ENCODE data around the gene CKAP2L. TPM values are rescaled to one million over a fixed set of nuclear protein-coding genes. Genes with fewer than 3 reads are reported as not detected.

CKAP2L gene
- total and polyA plus RNA-seq, 9 of the 15 experiments (the other 6 are each of a cell fraction or from before 2014, with no cell fraction given) = 10.4 to 21.9 (median 14.2) TPM

GRCh38 chr2:112749755-112750559 is 14.5 kb downstream of the CKAP2L start (continued):
- TF ChIP-seq, protein P1, sequence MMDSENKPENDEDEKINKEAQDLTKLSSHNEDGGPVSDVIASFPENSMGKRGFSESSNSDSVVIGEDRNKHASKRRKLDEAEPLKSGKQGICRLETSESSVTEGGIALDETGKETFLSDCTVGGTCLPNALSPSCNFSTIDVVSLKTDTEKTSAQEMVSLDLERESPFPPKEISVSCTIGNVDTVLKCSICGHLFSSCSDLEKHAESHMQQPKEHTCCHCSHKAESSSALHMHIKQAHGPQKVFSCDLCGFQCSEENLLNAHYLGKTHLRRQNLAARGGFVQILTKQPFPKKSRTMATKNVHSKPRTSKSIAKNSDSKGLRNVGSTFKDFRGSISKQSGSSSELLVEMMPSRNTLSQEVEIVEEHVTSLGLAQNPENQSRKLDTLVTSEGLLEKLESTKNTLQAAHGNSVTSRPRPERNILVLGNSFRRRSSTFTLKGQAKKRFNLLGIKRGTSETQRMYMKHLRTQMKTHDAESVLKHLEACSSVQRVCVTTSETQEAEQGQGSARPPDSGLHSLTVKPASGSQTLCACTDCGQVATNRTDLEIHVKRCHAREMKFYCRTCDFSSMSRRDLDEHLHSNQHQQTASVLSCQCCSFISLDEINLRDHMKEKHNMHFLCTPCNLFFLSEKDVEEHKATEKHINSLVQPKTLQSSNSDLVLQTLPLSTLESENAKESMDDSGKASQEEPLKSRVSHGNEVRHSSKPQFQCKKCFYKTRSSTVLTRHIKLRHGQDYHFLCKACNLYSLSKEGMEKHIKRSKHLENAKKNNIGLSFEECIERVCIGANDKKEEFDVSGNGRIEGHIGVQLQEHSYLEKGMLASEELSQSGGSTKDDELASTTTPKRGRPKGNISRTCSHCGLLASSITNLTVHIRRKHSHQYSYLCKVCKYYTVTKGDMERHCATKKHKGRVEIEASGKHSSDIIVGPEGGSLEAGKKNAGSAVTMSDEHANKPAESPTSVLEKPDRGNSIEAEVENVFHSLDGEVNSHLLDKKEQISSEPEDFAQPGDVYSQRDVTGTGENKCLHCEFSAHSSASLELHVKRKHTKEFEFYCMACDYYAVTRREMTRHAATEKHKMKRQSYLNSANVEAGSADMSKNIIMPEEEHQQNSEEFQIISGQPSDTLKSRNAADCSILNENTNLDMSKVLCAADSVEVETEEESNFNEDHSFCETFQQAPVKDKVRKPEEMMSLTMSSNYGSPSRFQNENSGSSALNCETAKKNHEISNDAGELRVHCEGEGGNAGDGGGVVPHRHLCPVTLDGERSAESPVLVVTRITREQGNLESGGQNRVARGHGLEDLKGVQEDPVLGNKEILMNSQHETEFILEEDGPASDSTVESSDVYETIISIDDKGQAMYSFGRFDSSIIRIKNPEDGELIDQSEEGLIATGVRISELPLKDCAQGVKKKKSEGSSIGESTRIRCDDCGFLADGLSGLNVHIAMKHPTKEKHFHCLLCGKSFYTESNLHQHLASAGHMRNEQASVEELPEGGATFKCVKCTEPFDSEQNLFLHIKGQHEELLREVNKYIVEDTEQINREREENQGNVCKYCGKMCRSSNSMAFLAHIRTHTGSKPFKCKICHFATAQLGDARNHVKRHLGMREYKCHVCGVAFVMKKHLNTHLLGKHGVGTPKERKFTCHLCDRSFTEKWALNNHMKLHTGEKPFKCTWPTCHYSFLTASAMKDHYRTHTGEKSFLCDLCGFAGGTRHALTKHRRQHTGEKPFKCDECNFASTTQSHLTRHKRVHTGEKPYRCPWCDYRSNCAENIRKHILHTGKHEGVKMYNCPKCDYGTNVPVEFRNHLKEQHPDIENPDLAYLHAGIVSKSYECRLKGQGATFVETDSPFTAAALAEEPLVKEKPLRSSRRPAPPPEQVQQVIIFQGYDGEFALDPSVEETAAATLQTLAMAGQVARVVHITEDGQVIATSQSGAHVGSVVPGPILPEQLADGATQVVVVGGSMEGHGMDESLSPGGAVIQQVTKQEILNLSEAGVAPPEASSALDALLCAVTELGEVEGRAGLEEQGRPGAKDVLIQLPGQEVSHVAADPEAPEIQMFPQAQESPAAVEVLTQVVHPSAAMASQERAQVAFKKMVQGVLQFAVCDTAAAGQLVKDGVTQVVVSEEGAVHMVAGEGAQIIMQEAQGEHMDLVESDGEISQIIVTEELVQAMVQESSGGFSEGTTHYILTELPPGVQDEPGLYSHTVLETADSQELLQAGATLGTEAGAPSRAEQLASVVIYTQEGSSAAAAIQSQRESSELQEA (IDR thresholded peaks at IDR 0.05; ENCODE audit: low read depth) = no peak
- TF ChIP-seq EP300 (IDR thresholded peaks at IDR 0.05; ENCODE audit: low read length) (0 out of 2 replicates have a peak, but pooled peaks have one; percentile 2), SNIP1 (IDR thresholded peaks at IDR 0.05; ENCODE audit: low read depth) (no peak), FOXJ2 (tag; IDR thresholded peaks at IDR 0.05) (peak; percentile 87), CBFA2T3 (IDR thresholded peaks at IDR 0.05) (no peak), GTF2A2 (tag; IDR thresholded peaks at IDR 0.05) (no peak), THRAP3 (IDR thresholded peaks at IDR 0.05; ENCODE audit: borderline replicate concordance) (no peak), ZNF282 (CRISPR knock-in tag; IDR thresholded peaks at IDR 0.05) (no peak), EZH2 (IDR thresholded peaks at IDR 0.05; ENCODE audit: borderline replicate concordance, low read depth, low read length) (no peak), MAZ (CRISPR knock-in tag; conservative IDR thresholded peaks at IDR 0.05 in 1 of 2, IDR thresholded peaks at IDR 0.05 in 1 of 2) (no peak)
- TF ChIP-seq, protein P2, sequence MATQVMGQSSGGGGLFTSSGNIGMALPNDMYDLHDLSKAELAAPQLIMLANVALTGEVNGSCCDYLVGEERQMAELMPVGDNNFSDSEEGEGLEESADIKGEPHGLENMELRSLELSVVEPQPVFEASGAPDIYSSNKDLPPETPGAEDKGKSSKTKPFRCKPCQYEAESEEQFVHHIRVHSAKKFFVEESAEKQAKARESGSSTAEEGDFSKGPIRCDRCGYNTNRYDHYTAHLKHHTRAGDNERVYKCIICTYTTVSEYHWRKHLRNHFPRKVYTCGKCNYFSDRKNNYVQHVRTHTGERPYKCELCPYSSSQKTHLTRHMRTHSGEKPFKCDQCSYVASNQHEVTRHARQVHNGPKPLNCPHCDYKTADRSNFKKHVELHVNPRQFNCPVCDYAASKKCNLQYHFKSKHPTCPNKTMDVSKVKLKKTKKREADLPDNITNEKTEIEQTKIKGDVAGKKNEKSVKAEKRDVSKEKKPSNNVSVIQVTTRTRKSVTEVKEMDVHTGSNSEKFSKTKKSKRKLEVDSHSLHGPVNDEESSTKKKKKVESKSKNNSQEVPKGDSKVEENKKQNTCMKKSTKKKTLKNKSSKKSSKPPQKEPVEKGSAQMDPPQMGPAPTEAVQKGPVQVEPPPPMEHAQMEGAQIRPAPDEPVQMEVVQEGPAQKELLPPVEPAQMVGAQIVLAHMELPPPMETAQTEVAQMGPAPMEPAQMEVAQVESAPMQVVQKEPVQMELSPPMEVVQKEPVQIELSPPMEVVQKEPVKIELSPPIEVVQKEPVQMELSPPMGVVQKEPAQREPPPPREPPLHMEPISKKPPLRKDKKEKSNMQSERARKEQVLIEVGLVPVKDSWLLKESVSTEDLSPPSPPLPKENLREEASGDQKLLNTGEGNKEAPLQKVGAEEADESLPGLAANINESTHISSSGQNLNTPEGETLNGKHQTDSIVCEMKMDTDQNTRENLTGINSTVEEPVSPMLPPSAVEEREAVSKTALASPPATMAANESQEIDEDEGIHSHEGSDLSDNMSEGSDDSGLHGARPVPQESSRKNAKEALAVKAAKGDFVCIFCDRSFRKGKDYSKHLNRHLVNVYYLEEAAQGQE (IDR thresholded peaks at IDR 0.05; ENCODE audit: borderline replicate concordance) = peak; percentile 90
- TF ChIP-seq, protein P2 (CRISPR knock-in tag; IDR thresholded peaks at IDR 0.05; ENCODE audit: low read depth) = no peak
